Natural killer cell treated with Interleukin-12 subunit alpha and Interleukin-12 subunit beta and Interleukin-15 and Interleukin-18, amount 100 ng/mL, for 72 hours (primary cell): ENCODE results near the gene PSMB4. TPM values are rescaled to one million over a fixed set of nuclear protein-coding genes. Genes with fewer than 3 reads are reported as not detected.
"Not testable (repeated sequence)": the region's sequence is repeated elsewhere in the genome, so short reads cannot be mapped to it uniquely, and the experiment has no call there.

ENCODE experiments used
- ATAC-seq, 2 donors: fragments of 150-1000 bp; cut with Tn5 transposase in 1 of 2; sonication (Bioruptor Pico), chemical (Tn5 transposase) in 1 of 2; 2 replicates each; pipeline ENCODE4 v1.10.0; 2021
- DNase-seq: peaks from one replicate; pipeline ENCODE4 v3.0.0; 2022; ENCODE audit warnings: low spot score
- H3K27ac Mint-ChIP-seq, 2 donors: 1 replicate in 1 of 2; 2 replicates in 1 of 2; pipeline ENCODE4 v1.8.0; 2022; ENCODE audit warnings: mixed read lengths in 2 of 2, mild to moderate bottlenecking in 1 of 2, moderate library complexity in 1 of 2
- H3K27me3 Mint-ChIP-seq, 2 donors: 1 replicate in 1 of 2; 2 replicates in 1 of 2; pipeline ENCODE4 v1.8.0; 2022; ENCODE audit warnings: mixed read lengths in 2 of 2
- H3K36me3 Mint-ChIP-seq: one replicate; pipeline ENCODE4 v1.8.0; 2022; ENCODE audit warnings: mixed read lengths
- H3K4me1 Mint-ChIP-seq, 2 donors: 1 replicate in 1 of 2; 2 replicates in 1 of 2; pipeline ENCODE4 v1.8.0; 2022; ENCODE audit warnings: low read depth in 2 of 2, mixed read lengths in 2 of 2, mild to moderate bottlenecking in 1 of 2
- H3K4me3 Mint-ChIP-seq: one replicate; pipeline ENCODE4 v1.8.0; 2022; ENCODE audit warnings: mixed read lengths
- H3K9me3 Mint-ChIP-seq: 2 replicates; pipeline ENCODE4 v1.8.0; 2022; ENCODE audit warnings: mixed read lengths
- total RNA-seq, 2 donors: library from RNA; stranded (reverse); gene quantifications; one replicate each; pipeline ENCODE4 v1.2.3, GENCODE V29; 2022

The PSMB4 gene
- total RNA-seq, 2 donors from 2014 or later = 375 to 427 TPM

- Mint-ChIP-seq H3K36me3 (peaks cover 60% of the 10 kb centered on the region), H3K4me1 (peaks cover 30 to 41% of the 10 kb centered on the region in 2 donors), H3K27ac (peak overlapping the region; percentile 99 to 100), H3K9me3 (no peaks in the 10 kb centered on the region), H3K27me3 (no peaks in the 10 kb centered on the region), H3K4me3 (peak overlapping the region; percentile 15)
- ATAC-seq (no peak), DNase-seq (no peak)
Observed at GRCh38 chr1:151402764-151403163, 3.4 kb downstream of the PSMB4 start.

- DNase-seq = no peak
- Mint-ChIP-seq H3K27ac (peak overlapping the region; percentile 3 to 59), H3K36me3 (peaks cover 60% of the 10 kb centered on the region), H3K4me1 (peaks cover 28 to 41% of the 10 kb centered on the region in 2 donors), H3K27me3 (no peaks in the 10 kb centered on the region), H3K9me3 (no peaks in the 10 kb centered on the region), H3K4me3 (no peak overlapping the region)
- ATAC-seq = no peak
Observed at GRCh38 chr1:151403612-151404011, 4.2 kb downstream of the PSMB4 start.

GRCh38 chr1:151405187-151405951 is 6.0 kb downstream of the PSMB4 start:
- Mint-ChIP-seq H3K36me3 (peaks cover 62% of the 10 kb centered on the region), H3K4me1 (peaks cover 16 to 28% of the 10 kb centered on the region in 2 donors), H3K4me3 (no peak overlapping the region), H3K27ac (peak overlapping the region in 1 of 2 donors; percentile 34), H3K9me3 (no peaks in the 10 kb centered on the region), H3K27me3 (no peaks in the 10 kb centered on the region)
- DNase-seq (no peak), ATAC-seq (peak; percentile 20 to 28)

DNA sequence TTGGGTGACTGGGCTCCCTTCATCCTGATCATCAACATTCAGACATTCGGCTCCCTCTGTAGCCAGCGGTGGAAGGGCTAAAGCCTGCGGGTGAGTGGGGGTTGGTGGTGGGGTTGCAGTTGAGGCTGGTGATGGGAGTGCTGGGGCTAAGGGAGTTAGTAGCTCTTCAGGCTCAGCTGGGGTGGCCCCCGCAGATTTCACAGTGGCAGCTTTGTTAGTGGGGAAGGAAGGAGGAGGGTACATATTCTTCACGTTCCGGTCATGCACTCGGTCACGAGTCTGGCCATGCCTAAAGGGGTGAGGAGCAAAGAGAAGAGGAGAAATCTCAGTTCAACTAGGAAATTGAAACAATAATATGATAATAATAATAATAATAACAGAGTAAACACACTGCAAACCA is 6.8 kb downstream of the PSMB4 start:
- no peaks in the 10 kb centered on the region for H3K9me3 Mint-ChIP-seq
- H3K36me3 Mint-ChIP-seq = peaks cover 62% of the 10 kb centered on the region
- H3K4me3 Mint-ChIP-seq = no peak overlapping the region
- peak overlapping the region in 1 of 2 donors; percentile 34 for H3K27ac Mint-ChIP-seq
- DNase-seq (no peak), ATAC-seq (no peak)
- H3K4me1 Mint-ChIP-seq = peaks cover 8 to 20% of the 10 kb centered on the region in 2 donors
- no peaks in the 10 kb centered on the region for H3K27me3 Mint-ChIP-seq

DNA sequence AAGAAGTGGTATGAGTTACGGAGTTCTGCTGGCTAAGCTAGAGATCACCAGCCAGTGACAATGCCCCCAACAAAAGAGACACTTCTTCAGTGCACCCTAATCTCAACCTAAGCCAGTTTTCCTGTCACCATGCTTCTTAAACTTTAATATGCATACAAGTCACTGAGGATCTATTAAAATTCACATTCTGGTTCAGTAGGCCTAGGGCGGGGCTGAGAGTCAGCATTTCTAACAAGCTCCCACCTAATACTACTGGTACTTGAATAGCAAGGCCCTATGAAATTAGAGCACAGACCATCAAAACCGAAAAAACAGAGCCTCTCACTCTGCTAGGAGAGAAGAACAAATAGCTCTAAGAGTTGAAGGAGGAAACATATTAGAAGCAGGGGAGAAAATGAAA is 7.9 kb downstream of the PSMB4 start:
- no peak for ATAC-seq
- Mint-ChIP-seq H3K36me3 (peaks cover 55% of the 10 kb centered on the region), H3K9me3 (no peaks in the 10 kb centered on the region), H3K4me3 (no peak overlapping the region), H3K4me1 (peaks cover 0 to 9% of the 10 kb centered on the region in 2 donors), H3K27ac (no peak overlapping the region), H3K27me3 (no peaks in the 10 kb centered on the region)
- DNase-seq = no peak

- DNase-seq (no peak), ATAC-seq (no peak)
Observed at GRCh38 chr1:151408891-151409290, 9.5 kb downstream of the PSMB4 start.

DNA sequence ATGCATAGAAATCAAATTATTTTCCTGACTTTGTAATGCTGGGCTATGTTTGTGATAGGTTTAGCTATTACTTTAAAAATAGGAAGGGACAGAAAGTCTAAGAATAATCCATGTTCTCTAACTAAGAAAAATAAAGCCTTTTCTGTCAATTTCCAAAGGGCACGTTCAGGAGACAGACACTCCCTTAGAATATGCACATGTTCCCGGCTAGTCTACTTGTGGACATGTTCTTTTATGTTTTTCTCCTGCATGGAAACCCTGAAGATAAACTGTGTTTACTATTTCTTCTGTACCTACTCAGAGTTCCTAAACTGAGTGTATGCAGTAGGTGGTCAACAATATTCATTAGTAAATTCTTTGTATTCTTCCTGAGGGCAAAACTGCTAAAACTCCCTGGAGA is 12.5 kb downstream of the PSMB4 start:
- DNase-seq = no peak
- Mint-ChIP-seq H3K27ac (no peak overlapping the region), H3K27me3 (no peaks in the 10 kb centered on the region), H3K4me1 (no peaks in the 10 kb centered on the region), H3K4me3 (no peak overlapping the region), H3K9me3 (no peaks in the 10 kb centered on the region), H3K36me3 (peaks cover 35% of the 10 kb centered on the region)
- no peak for ATAC-seq

More at GRCh38 chr1:151408891-151409290, 9.5 kb downstream of the PSMB4 start:
- Mint-ChIP-seq H3K27ac (peak overlapping the region in 1 of 2 donors; percentile 10), H3K4me1 (peaks cover 0 to 2% of the 10 kb centered on the region in 2 donors), H3K9me3 (no peaks in the 10 kb centered on the region), H3K27me3 (no peaks in the 10 kb centered on the region), H3K36me3 (peaks cover 44% of the 10 kb centered on the region), H3K4me3 (no peak overlapping the region)

GRCh38 chr1:151416231-151416630 is 16.9 kb downstream of the PSMB4 start:
- DNase-seq = no peak
- ATAC-seq = no peak
- H3K4me3 Mint-ChIP-seq = no peak overlapping the region
- no peak overlapping the region for H3K27ac Mint-ChIP-seq
- peaks cover 12% of the 10 kb centered on the region for H3K36me3 Mint-ChIP-seq
- no peaks in the 10 kb centered on the region for H3K9me3 Mint-ChIP-seq
- H3K4me1 Mint-ChIP-seq = no peaks in the 10 kb centered on the region
- no peaks in the 10 kb centered on the region for H3K27me3 Mint-ChIP-seq

DNA sequence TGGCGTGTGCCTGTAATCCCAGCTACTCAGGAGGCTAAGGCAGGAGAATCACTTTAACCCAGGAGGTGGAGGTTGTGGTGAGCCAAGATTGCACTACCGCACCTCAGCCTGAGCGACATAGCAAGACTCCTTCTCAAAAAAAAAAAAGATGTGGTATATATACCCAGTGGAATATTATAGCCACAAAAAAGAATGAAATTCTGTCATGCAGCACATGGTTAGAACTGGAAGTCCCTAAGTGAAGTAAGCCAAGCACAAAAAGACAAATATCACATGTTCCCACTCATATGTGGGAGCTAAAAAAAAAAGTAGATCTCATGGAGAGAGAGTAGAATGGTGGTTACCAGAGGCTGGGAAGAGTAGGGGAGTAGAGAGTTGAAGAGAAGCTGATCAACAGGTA is 18.7 kb downstream of the PSMB4 start:
- Mint-ChIP-seq H3K9me3 (no peaks in the 10 kb centered on the region), H3K36me3 (peaks cover 13% of the 10 kb centered on the region), H3K27ac (no peak overlapping the region), H3K4me1 (no peaks in the 10 kb centered on the region), H3K27me3 (no peaks in the 10 kb centered on the region), H3K4me3 (no peak overlapping the region)
- no peak for ATAC-seq
- DNase-seq = no peak

GRCh38 chr1:151419819-151420218 is 20.4 kb downstream of the PSMB4 start:
- H3K4me3 Mint-ChIP-seq = no peak overlapping the region
- peaks cover 21% of the 10 kb centered on the region for H3K36me3 Mint-ChIP-seq
- H3K27ac Mint-ChIP-seq = no peak overlapping the region
- DNase-seq = no peak
- no peaks in the 10 kb centered on the region for H3K4me1 Mint-ChIP-seq
- no peak for ATAC-seq
- no peaks in the 10 kb centered on the region for H3K27me3 Mint-ChIP-seq
- no peaks in the 10 kb centered on the region for H3K9me3 Mint-ChIP-seq

GRCh38 chr1:151425103-151425502 is 25.7 kb downstream of the PSMB4 start:
- Mint-ChIP-seq H3K27ac (no peak overlapping the region), H3K4me1 (no peaks in the 10 kb centered on the region), H3K9me3 (no peaks in the 10 kb centered on the region), H3K4me3 (no peak overlapping the region), H3K36me3 (peaks cover 22% of the 10 kb centered on the region), H3K27me3 (no peaks in the 10 kb centered on the region)
- ATAC-seq = no peak
- DNase-seq = no peak

GRCh38 chr1:151428068-151428467 is 28.7 kb downstream of the PSMB4 start:
- H3K27me3 Mint-ChIP-seq = no peaks in the 10 kb centered on the region
- no peaks in the 10 kb centered on the region for H3K9me3 Mint-ChIP-seq
- peaks cover 15% of the 10 kb centered on the region for H3K36me3 Mint-ChIP-seq
- DNase-seq (no peak), ATAC-seq (no peak)
- H3K4me3 Mint-ChIP-seq = no peak overlapping the region
- H3K4me1 Mint-ChIP-seq = peaks cover 0 to 3% of the 10 kb centered on the region in 2 donors
- no peak overlapping the region for H3K27ac Mint-ChIP-seq

DNA sequence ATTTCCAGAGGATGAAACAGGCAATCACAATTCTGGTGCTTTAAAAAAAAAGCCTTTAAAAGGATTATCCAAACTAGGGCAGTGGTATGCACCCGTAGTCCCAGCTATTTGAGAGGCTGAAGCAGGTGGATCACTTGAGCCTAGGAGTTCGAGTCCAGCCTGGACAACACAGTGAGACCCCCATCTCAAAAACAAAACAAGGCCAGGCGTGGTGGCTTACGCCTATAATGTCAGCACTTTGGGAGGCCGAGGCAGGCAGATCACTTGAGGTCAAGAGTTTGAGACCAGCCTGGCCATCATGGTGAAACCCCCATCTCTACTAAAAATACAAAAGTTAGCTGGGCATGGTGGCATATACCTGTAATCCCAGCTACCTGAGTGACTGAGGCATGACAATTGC is 34.5 kb downstream of the PSMB4 start:
- H3K9me3 Mint-ChIP-seq, H3K27ac Mint-ChIP-seq, ATAC-seq, H3K27me3 Mint-ChIP-seq, DNase-seq, H3K36me3 Mint-ChIP-seq, H3K4me3 Mint-ChIP-seq: not testable (repeated sequence)
- peaks cover 26 to 27% of the 10 kb centered on the region in 2 donors for H3K4me1 Mint-ChIP-seq

DNA sequence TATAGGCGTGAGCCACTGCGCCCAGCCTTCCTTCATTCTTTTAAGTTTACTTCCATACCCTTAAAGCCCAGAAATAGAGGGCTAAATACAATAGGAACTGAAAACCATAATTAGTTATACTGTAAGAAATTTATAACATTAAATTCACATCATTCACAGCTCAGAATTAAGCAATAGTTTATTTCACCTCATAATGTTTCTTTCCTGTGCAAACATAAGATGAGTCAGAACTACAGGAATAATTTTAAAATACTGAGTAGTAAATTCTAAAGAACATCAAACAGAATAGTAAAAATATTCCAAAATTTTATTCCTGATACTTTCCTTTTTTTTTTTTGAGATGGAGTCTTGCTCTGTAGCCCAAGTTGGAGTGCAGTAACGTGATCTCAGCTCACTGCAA is 35.8 kb downstream of the PSMB4 start:
- no peak overlapping the region for H3K4me3 Mint-ChIP-seq
- no peaks in the 10 kb centered on the region for H3K9me3 Mint-ChIP-seq
- H3K36me3 Mint-ChIP-seq = no peaks in the 10 kb centered on the region

More for the DNA sequence above, 35.8 kb downstream of the PSMB4 start:
- Mint-ChIP-seq H3K27ac (no peak overlapping the region), H3K27me3 (no peaks in the 10 kb centered on the region), H3K4me1 (peaks cover 29 to 33% of the 10 kb centered on the region in 2 donors)
- DNase-seq (no peak), ATAC-seq (no peak)
